ENCODE measurements around the gene TMEM186. TPM values are rescaled to one million over a fixed set of nuclear protein-coding genes. Genes with fewer than 3 reads are reported as not detected.

TMEM186 gene
- total RNA-seq, 1 donor from 2014 or later: 9.6 TPM

DNA sequence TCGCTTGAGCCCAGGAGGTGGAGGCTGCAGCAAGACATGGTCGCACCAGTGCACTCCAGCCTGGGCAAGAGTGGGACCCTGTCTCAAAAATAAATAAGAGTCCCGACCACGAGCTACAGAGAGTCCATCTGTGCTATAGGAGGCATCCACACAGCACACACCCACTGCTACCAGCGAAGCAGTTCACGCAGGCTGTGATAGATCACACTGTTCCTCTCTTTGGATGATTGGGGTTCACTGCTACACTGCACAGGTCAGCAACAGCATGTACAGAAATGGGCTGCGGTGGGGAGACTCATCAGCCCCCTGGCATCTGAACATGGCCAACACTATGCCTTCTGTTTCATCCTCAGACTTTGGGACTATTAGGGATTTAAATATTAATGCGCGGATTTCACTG is 34.0 kb upstream of the TMEM186 start:
- DNase-seq (ENCODE audit: low read depth) (no peak), FAIRE-seq (no peak)
- H3K27ac ChIP-seq (ENCODE audit: low read depth, low read length): no peak overlapping the region
- no peak overlapping the region for H3K9ac ChIP-seq (ENCODE audit: low read length)
- peaks cover 61% of the 10 kb centered on the region for H4K20me1 ChIP-seq (ENCODE audit: insufficient read depth, low read length)
- Mint-ChIP-seq H3K4me1 (ENCODE audit: low read depth, unreplicated experiment) (peaks cover 22% of the 10 kb centered on the region), H3K27ac (ENCODE audit: unreplicated experiment) (no peak overlapping the region), H3K9me3 (ENCODE audit: unreplicated experiment) (no peaks in the 10 kb centered on the region), H3K4me3 (ENCODE audit: unreplicated experiment) (no peak overlapping the region), H3K36me3 (ENCODE audit: low read depth, unreplicated experiment) (peaks cover 24% of the 10 kb centered on the region), H3K27me3 (ENCODE audit: low read depth, unreplicated experiment) (no peaks in the 10 kb centered on the region)
- H3K4me2 ChIP-seq (ENCODE audit: low read length): no peak overlapping the region
- peaks cover 10% of the 10 kb centered on the region for H3K4me1 ChIP-seq (ENCODE audit: insufficient read depth, low read length)
- TF ChIP-seq EZH2 (IDR thresholded peaks at IDR 0.05; ENCODE audit: insufficient read depth, low read length): no peak
- TF ChIP-seq CTCF (IDR thresholded peaks at IDR 0.05; ENCODE audit: insufficient read depth, low read depth, low read length): no peak
- no peaks in the 10 kb centered on the region for H3K9me3 ChIP-seq (ENCODE audit: insufficient read depth, low read depth, low read length)
- peaks cover 54% of the 10 kb centered on the region for H3K79me2 ChIP-seq (ENCODE audit: insufficient read depth, low read length)
- H3K4me3 ChIP-seq (ENCODE audit: insufficient read depth, low read depth, low read length): no peak overlapping the region
- no peaks in the 10 kb centered on the region for H3K27me3 ChIP-seq (ENCODE audit: insufficient read depth, low read length)
- H3K36me3 ChIP-seq (ENCODE audit: insufficient read depth, low read length): peaks cover 27% of the 10 kb centered on the region
- H2AFZ ChIP-seq (ENCODE audit: low read depth, low read length): no peak overlapping the region

DNA sequence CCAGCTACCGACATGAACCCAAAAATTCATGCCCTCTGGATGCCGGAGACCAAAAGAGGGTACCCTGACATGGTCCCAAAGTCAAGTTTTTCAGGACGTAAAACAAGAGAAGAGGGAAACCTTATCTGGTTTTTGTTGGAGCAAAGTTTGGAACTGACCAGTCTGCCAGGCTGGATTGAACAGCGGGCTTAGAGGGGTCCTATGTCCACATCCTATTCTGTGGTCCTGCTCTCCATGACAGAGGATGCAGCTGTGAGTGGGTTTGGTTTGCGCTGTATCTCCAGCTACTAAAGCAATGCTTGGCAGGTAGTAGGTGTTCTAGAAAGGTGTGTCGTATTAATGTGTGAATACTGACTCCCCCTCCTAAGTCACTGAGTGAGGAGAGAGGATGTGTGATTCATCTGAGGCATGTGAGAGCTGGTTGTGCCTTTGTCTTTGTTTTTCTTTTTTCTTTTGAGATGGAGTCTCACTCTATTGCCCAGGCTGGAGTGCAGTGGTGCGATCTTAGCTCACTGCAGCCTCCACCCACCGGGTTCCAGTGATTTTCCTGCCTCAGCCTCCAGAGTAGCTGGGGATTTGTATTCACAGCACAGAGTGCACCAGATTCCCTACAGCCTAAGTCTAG is 31.2 kb upstream of the TMEM186 start:
- Histone ChIP-seq H3K9ac (ENCODE audit: low read length) (peak overlapping the region; percentile 0), H3K4me3 (ENCODE audit: insufficient read depth, low read depth, low read length) (no peak overlapping the region), H3K79me2 (ENCODE audit: insufficient read depth, low read length) (peaks cover 43% of the 10 kb centered on the region), H2AFZ (ENCODE audit: low read depth, low read length) (no peak overlapping the region), H3K4me2 (ENCODE audit: low read length) (peak overlapping the region; percentile 23), H4K20me1 (ENCODE audit: insufficient read depth, low read length) (peaks cover 58% of the 10 kb centered on the region), H3K4me1 (ENCODE audit: insufficient read depth, low read length) (peaks cover 10% of the 10 kb centered on the region), H3K36me3 (ENCODE audit: insufficient read depth, low read length) (peaks cover 33% of the 10 kb centered on the region), H3K27ac (ENCODE audit: low read depth, low read length) (peak overlapping the region; percentile 16), H3K9me3 (ENCODE audit: insufficient read depth, low read depth, low read length) (no peaks in the 10 kb centered on the region), H3K27me3 (ENCODE audit: insufficient read depth, low read length) (no peaks in the 10 kb centered on the region)
- DNase-seq (ENCODE audit: low read depth) (no peak), FAIRE-seq (no peak)
- peak overlapping the region; percentile 35 for H3K27ac Mint-ChIP-seq (ENCODE audit: unreplicated experiment)
- peak overlapping the region; percentile 50 for H3K4me3 Mint-ChIP-seq (ENCODE audit: unreplicated experiment)
- H3K27me3 Mint-ChIP-seq (ENCODE audit: low read depth, unreplicated experiment): no peaks in the 10 kb centered on the region
- H3K4me1 Mint-ChIP-seq (ENCODE audit: low read depth, unreplicated experiment): peaks cover 17% of the 10 kb centered on the region
- peaks cover 23% of the 10 kb centered on the region for H3K36me3 Mint-ChIP-seq (ENCODE audit: low read depth, unreplicated experiment)
- TF ChIP-seq CTCF (IDR thresholded peaks at IDR 0.05; ENCODE audit: insufficient read depth, low read depth, low read length) (no peak), EZH2 (IDR thresholded peaks at IDR 0.05; ENCODE audit: insufficient read depth, low read length) (no peak)
- H3K9me3 Mint-ChIP-seq (ENCODE audit: unreplicated experiment): no peaks in the 10 kb centered on the region

- H3K27me3 Mint-ChIP-seq (ENCODE audit: low read depth, unreplicated experiment): no peaks in the 10 kb centered on the region
- TF ChIP-seq CTCF (IDR thresholded peaks at IDR 0.05; ENCODE audit: insufficient read depth, low read depth, low read length): no peak
- TF ChIP-seq EZH2 (IDR thresholded peaks at IDR 0.05; ENCODE audit: insufficient read depth, low read length): no peak
- no peaks in the 10 kb centered on the region for H3K9me3 Mint-ChIP-seq (ENCODE audit: unreplicated experiment)
- H3K4me3 ChIP-seq (ENCODE audit: insufficient read depth, low read depth, low read length): no peak overlapping the region
- H3K79me2 ChIP-seq (ENCODE audit: insufficient read depth, low read length): peaks cover 41% of the 10 kb centered on the region
- H3K4me1 ChIP-seq (ENCODE audit: insufficient read depth, low read length): peaks cover 10% of the 10 kb centered on the region
- H3K27ac ChIP-seq (ENCODE audit: low read depth, low read length): no peak overlapping the region
- H3K27me3 ChIP-seq (ENCODE audit: insufficient read depth, low read length): no peaks in the 10 kb centered on the region
- peaks cover 41% of the 10 kb centered on the region for H3K36me3 ChIP-seq (ENCODE audit: insufficient read depth, low read length)
- peaks cover 58% of the 10 kb centered on the region for H4K20me1 ChIP-seq (ENCODE audit: insufficient read depth, low read length)
- no peaks in the 10 kb centered on the region for H3K9me3 ChIP-seq (ENCODE audit: insufficient read depth, low read depth, low read length)
- DNase-seq (ENCODE audit: low read depth) (no peak), FAIRE-seq (no peak)
- no peak overlapping the region for H3K4me3 Mint-ChIP-seq (ENCODE audit: unreplicated experiment)
- no peak overlapping the region for H3K9ac ChIP-seq (ENCODE audit: low read length)
- no peak overlapping the region for H3K4me2 ChIP-seq (ENCODE audit: low read length)
- no peak overlapping the region for H2AFZ ChIP-seq (ENCODE audit: low read depth, low read length)
- H3K36me3 Mint-ChIP-seq (ENCODE audit: low read depth, unreplicated experiment): peaks cover 26% of the 10 kb centered on the region
- H3K4me1 Mint-ChIP-seq (ENCODE audit: low read depth, unreplicated experiment): peaks cover 14% of the 10 kb centered on the region
- H3K27ac Mint-ChIP-seq (ENCODE audit: unreplicated experiment): peak overlapping the region; percentile 34
Measured at GRCh38 chr16:8826278-8826879, 28.9 kb upstream of the TMEM186 start.
